ENCODE results near the gene C14orf132.
"Not testable (repeated sequence)": the region's sequence is repeated elsewhere in the genome, so short reads cannot be mapped to it uniquely, and the experiment has no call there.

Gene C14orf132

GRCh38 chr14:96001866-96002497 is 37.2 kb upstream of the C14orf132 start:
- H3K4me3 ChIP-seq (IDR thresholded peaks at IDR 0.05; ENCODE audit: insufficient read depth, low read depth, low read length), result no peak overlapping the region
- no peaks in the 10 kb centered on the region for H4K20me1 ChIP-seq (ENCODE audit: insufficient read depth)
- H3K27me3 ChIP-seq (ENCODE audit: insufficient read depth, low read depth), result no peaks in the 10 kb centered on the region
- H2AFZ ChIP-seq (ENCODE audit: low read depth), result no peak overlapping the region
- H3K36me3 ChIP-seq (ENCODE audit: insufficient read depth), result no peaks in the 10 kb centered on the region
- H3K4me1 ChIP-seq (ENCODE audit: low read depth, poor library complexity, severe bottlenecking), result no peaks in the 10 kb centered on the region
- H3K4me2 ChIP-seq, result no peak overlapping the region
- H3K79me2 ChIP-seq (ENCODE audit: insufficient read depth, low read depth), result no peaks in the 10 kb centered on the region
- H3K9ac ChIP-seq, result no peak overlapping the region
- TF ChIP-seq CTCF (conservative IDR thresholded peaks at IDR 0.05; ENCODE audit: low read depth, low read length), result no peak
- no peak overlapping the region for H3K27ac ChIP-seq

- H3K27ac ChIP-seq, result no peak overlapping the region
- H3K27me3 ChIP-seq (ENCODE audit: insufficient read depth, low read depth), result no peaks in the 10 kb centered on the region
These were observed 36.7 kb upstream of the C14orf132 start for GRCh38 chr14:96002498-96002884.

GRCh38 chr14:96011131-96011530 is 28.0 kb upstream of the C14orf132 start:
- H3K4me2 ChIP-seq, result no peak overlapping the region
- no peak for TF ChIP-seq CTCF (conservative IDR thresholded peaks at IDR 0.05; ENCODE audit: low read depth, low read length)
- no peaks in the 10 kb centered on the region for H4K20me1 ChIP-seq (ENCODE audit: insufficient read depth)
- no peak overlapping the region for H2AFZ ChIP-seq (ENCODE audit: low read depth)
- H3K4me1 ChIP-seq (ENCODE audit: low read depth, poor library complexity, severe bottlenecking), result no peaks in the 10 kb centered on the region
- no peak overlapping the region for H3K27ac ChIP-seq
- H3K9ac ChIP-seq, result no peak overlapping the region
- H3K36me3 ChIP-seq (ENCODE audit: insufficient read depth), result no peaks in the 10 kb centered on the region
- H3K79me2 ChIP-seq (ENCODE audit: insufficient read depth, low read depth), result no peaks in the 10 kb centered on the region
- no peak overlapping the region for H3K4me3 ChIP-seq (IDR thresholded peaks at IDR 0.05; ENCODE audit: insufficient read depth, low read depth, low read length)
- H3K27me3 ChIP-seq (ENCODE audit: insufficient read depth, low read depth), result no peaks in the 10 kb centered on the region

More at GRCh38 chr14:96002498-96002884, 36.7 kb upstream of the C14orf132 start:
- no peak for TF ChIP-seq CTCF (conservative IDR thresholded peaks at IDR 0.05; ENCODE audit: low read depth, low read length)
- H3K79me2 ChIP-seq (ENCODE audit: insufficient read depth, low read depth), result no peaks in the 10 kb centered on the region
- no peak overlapping the region for H3K4me3 ChIP-seq (IDR thresholded peaks at IDR 0.05; ENCODE audit: insufficient read depth, low read depth, low read length)
- no peak overlapping the region for H3K9ac ChIP-seq
- no peak overlapping the region for H3K4me2 ChIP-seq
- no peaks in the 10 kb centered on the region for H4K20me1 ChIP-seq (ENCODE audit: insufficient read depth)
- no peak overlapping the region for H2AFZ ChIP-seq (ENCODE audit: low read depth)
- no peaks in the 10 kb centered on the region for H3K36me3 ChIP-seq (ENCODE audit: insufficient read depth)
- no peaks in the 10 kb centered on the region for H3K4me1 ChIP-seq (ENCODE audit: low read depth, poor library complexity, severe bottlenecking)

- Histone ChIP-seq H3K27ac (no peak overlapping the region), H2AFZ (ENCODE audit: low read depth) (no peak overlapping the region), H3K4me3 (IDR thresholded peaks at IDR 0.05; ENCODE audit: insufficient read depth, low read depth, low read length) (no peak overlapping the region), H4K20me1 (ENCODE audit: insufficient read depth) (no peaks in the 10 kb centered on the region), H3K27me3 (ENCODE audit: insufficient read depth, low read depth) (no peaks in the 10 kb centered on the region), H3K36me3 (ENCODE audit: insufficient read depth) (no peaks in the 10 kb centered on the region), H3K4me2 (no peak overlapping the region), H3K4me1 (ENCODE audit: low read depth, poor library complexity, severe bottlenecking) (no peaks in the 10 kb centered on the region), H3K79me2 (ENCODE audit: insufficient read depth, low read depth) (no peaks in the 10 kb centered on the region), H3K9ac (no peak overlapping the region)
- no peak for TF ChIP-seq CTCF (conservative IDR thresholded peaks at IDR 0.05; ENCODE audit: low read depth, low read length)
These were observed 27.6 kb upstream of the C14orf132 start for GRCh38 chr14:96011607-96012006.

GRCh38 chr14:96012757-96013156 is 26.4 kb upstream of the C14orf132 start:
- H3K4me2 ChIP-seq; H3K4me3 ChIP-seq (IDR thresholded peaks at IDR 0.05; ENCODE audit: insufficient read depth, low read depth, low read length); H3K9ac ChIP-seq; H3K79me2 ChIP-seq (ENCODE audit: insufficient read depth, low read depth); H4K20me1 ChIP-seq (ENCODE audit: insufficient read depth); H3K4me1 ChIP-seq (ENCODE audit: low read depth, poor library complexity, severe bottlenecking); H3K27me3 ChIP-seq (ENCODE audit: insufficient read depth, low read depth); H3K27ac ChIP-seq; H3K36me3 ChIP-seq (ENCODE audit: insufficient read depth); H2AFZ ChIP-seq (ENCODE audit: low read depth): not testable (repeated sequence)

All from KMS-11 (cell line).